ENCODE data around the gene ADARB1. TPM values are rescaled to one million over a fixed set of nuclear protein-coding genes. Genes with fewer than 3 reads are reported as not detected.
"Not testable (repeated sequence)": the region's sequence is repeated elsewhere in the genome, so short reads cannot be mapped to it uniquely, and the experiment has no call there.

ADARB1 gene
- total RNA-seq, result 21.8 and 24.6 TPM in 2 replicates

- Mint-ChIP-seq H3K9me3 (no peaks in the 10 kb centered on the region), H3K4me1 (peaks cover 39% of the 10 kb centered on the region), H3K27ac (peak within 1 kb of the TSS; percentile 91), H3K36me3 (ENCODE audit: low read depth) (no peaks in the 10 kb centered on the region), H3K27me3 (peaks cover 3% of the 10 kb centered on the region), H3K4me3 (peak within 1 kb of the TSS; percentile 95)
- intact Hi-C loops (cut with micrococcal nuclease), result no loop called here
- peak; percentile 91 for DNase-seq
Observed at GRCh38 chr21:45074048-45074817, at the start of gene ADARB1. Gene ADARB1, plus strand, starts transcription at chr21:45074580. Its CDS starts 97,077 bp downstream, at chr21:45171657.

GRCh38 chr21:45026066-45026745 lies 48.2 kb upstream of the ADARB1 start:
- no peaks in the 10 kb centered on the region for H3K36me3 Mint-ChIP-seq (ENCODE audit: low read depth)
- intact Hi-C loops (cut with micrococcal nuclease), result no loop called here
- DNase-seq, result no peak
- peaks cover 16% of the 10 kb centered on the region for H3K27me3 Mint-ChIP-seq
- peaks cover 8% of the 10 kb centered on the region for H3K9me3 Mint-ChIP-seq
- H3K27ac Mint-ChIP-seq, result no peak overlapping the region
- H3K4me1 Mint-ChIP-seq, result no peaks in the 10 kb centered on the region
- H3K4me3 Mint-ChIP-seq, result no peak overlapping the region

GRCh38 chr21:45026826-45027225 lies 47.6 kb upstream of the ADARB1 start:
- DNase-seq, result no peak
- intact Hi-C loops (cut with micrococcal nuclease), result no loop called here
- Mint-ChIP-seq H3K9me3 (peaks cover 8% of the 10 kb centered on the region), H3K4me3 (no peak overlapping the region), H3K27ac (no peak overlapping the region), H3K36me3 (ENCODE audit: low read depth) (no peaks in the 10 kb centered on the region), H3K27me3 (peaks cover 14% of the 10 kb centered on the region), H3K4me1 (no peaks in the 10 kb centered on the region)

- H3K9me3 Mint-ChIP-seq, result peaks cover 8% of the 10 kb centered on the region
- H3K36me3 Mint-ChIP-seq (ENCODE audit: low read depth), result no peaks in the 10 kb centered on the region
- H3K4me1 Mint-ChIP-seq, result no peaks in the 10 kb centered on the region
- no peak overlapping the region for H3K27ac Mint-ChIP-seq
- no peak for DNase-seq
- H3K27me3 Mint-ChIP-seq, result peaks cover 12% of the 10 kb centered on the region
- intact Hi-C loops (cut with micrococcal nuclease), result no loop called here
- H3K4me3 Mint-ChIP-seq, result no peak overlapping the region
Observed at GRCh38 chr21:45027241-45028196, 46.9 kb upstream of the ADARB1 start.

- intact Hi-C loops (cut with micrococcal nuclease); H3K27ac Mint-ChIP-seq; H3K4me1 Mint-ChIP-seq; H3K4me3 Mint-ChIP-seq; DNase-seq; H3K36me3 Mint-ChIP-seq (ENCODE audit: low read depth); H3K27me3 Mint-ChIP-seq; H3K9me3 Mint-ChIP-seq: not testable (repeated sequence)
Observed at GRCh38 chr21:45028645-45029044, 45.7 kb upstream of the ADARB1 start.

GRCh38 chr21:45029298-45029947 lies 45.0 kb upstream of the ADARB1 start:
- no peaks in the 10 kb centered on the region for H3K36me3 Mint-ChIP-seq (ENCODE audit: low read depth)
- no peak overlapping the region for H3K4me3 Mint-ChIP-seq
- peak; percentile 51 for DNase-seq
- no peak overlapping the region for H3K27ac Mint-ChIP-seq
- intact Hi-C loops (cut with micrococcal nuclease), result no loop called here
- H3K27me3 Mint-ChIP-seq, result peaks cover 9% of the 10 kb centered on the region
- peaks cover 2% of the 10 kb centered on the region for H3K9me3 Mint-ChIP-seq
- H3K4me1 Mint-ChIP-seq, result no peaks in the 10 kb centered on the region

- Mint-ChIP-seq H3K36me3 (ENCODE audit: low read depth) (no peaks in the 10 kb centered on the region), H3K4me3 (no peak overlapping the region), H3K4me1 (no peaks in the 10 kb centered on the region), H3K27ac (no peak overlapping the region), H3K9me3 (no peaks in the 10 kb centered on the region), H3K27me3 (peaks cover 5% of the 10 kb centered on the region)
- DNase-seq, result no peak
- intact Hi-C loops (cut with micrococcal nuclease), result no loop called here
Observed at GRCh38 chr21:45029948-45030681, 44.3 kb upstream of the ADARB1 start.

GRCh38 chr21:45030682-45031570 lies 43.5 kb upstream of the ADARB1 start:
- Mint-ChIP-seq H3K9me3 (peaks cover 6% of the 10 kb centered on the region), H3K27me3 (peaks cover 4% of the 10 kb centered on the region), H3K27ac (no peak overlapping the region), H3K36me3 (ENCODE audit: low read depth) (no peaks in the 10 kb centered on the region), H3K4me3 (no peak overlapping the region), H3K4me1 (no peaks in the 10 kb centered on the region)
- intact Hi-C loops (cut with micrococcal nuclease), result no loop called here
- DNase-seq, result no peak

GRCh38 chr21:45031571-45032191 lies 42.7 kb upstream of the ADARB1 start:
- intact Hi-C loops (cut with micrococcal nuclease), result no loop called here
- no peak overlapping the region for H3K4me3 Mint-ChIP-seq
- peaks cover 4% of the 10 kb centered on the region for H3K27me3 Mint-ChIP-seq
- no peak for DNase-seq
- H3K36me3 Mint-ChIP-seq (ENCODE audit: low read depth), result no peaks in the 10 kb centered on the region
- no peaks in the 10 kb centered on the region for H3K4me1 Mint-ChIP-seq
- H3K27ac Mint-ChIP-seq, result no peak overlapping the region
- H3K9me3 Mint-ChIP-seq, result peaks cover 8% of the 10 kb centered on the region

GRCh38 chr21:45032332-45032731 lies 42.0 kb upstream of the ADARB1 start:
- H3K27ac Mint-ChIP-seq, result no peak overlapping the region
- H3K4me1 Mint-ChIP-seq, result no peaks in the 10 kb centered on the region
- DNase-seq, result no peak
- peaks cover 4% of the 10 kb centered on the region for H3K27me3 Mint-ChIP-seq
- intact Hi-C loops (cut with micrococcal nuclease), result no loop called here
- no peak overlapping the region for H3K4me3 Mint-ChIP-seq
- H3K9me3 Mint-ChIP-seq, result peaks cover 14% of the 10 kb centered on the region
- no peaks in the 10 kb centered on the region for H3K36me3 Mint-ChIP-seq (ENCODE audit: low read depth)

- H3K4me1 Mint-ChIP-seq, result no peaks in the 10 kb centered on the region
- intact Hi-C loops (cut with micrococcal nuclease), result no loop called here
- no peak overlapping the region for H3K4me3 Mint-ChIP-seq
- H3K36me3 Mint-ChIP-seq (ENCODE audit: low read depth), result no peaks in the 10 kb centered on the region
- peaks cover 15% of the 10 kb centered on the region for H3K9me3 Mint-ChIP-seq
- DNase-seq, result no peak
- peaks cover 4% of the 10 kb centered on the region for H3K27me3 Mint-ChIP-seq
- H3K27ac Mint-ChIP-seq, result no peak overlapping the region
Observed at GRCh38 chr21:45032977-45033710, 41.2 kb upstream of the ADARB1 start.

Data from activated CD4-positive, alpha-beta T cell treated with anti-CD3 and anti-CD28 coated beads, Interleukin-2, amount 10 ng/mL, durations not matched to agents 24 days and 14 days (primary cell).